ENCODE results near the gene TMCO4.

TMCO4 gene

DNA sequence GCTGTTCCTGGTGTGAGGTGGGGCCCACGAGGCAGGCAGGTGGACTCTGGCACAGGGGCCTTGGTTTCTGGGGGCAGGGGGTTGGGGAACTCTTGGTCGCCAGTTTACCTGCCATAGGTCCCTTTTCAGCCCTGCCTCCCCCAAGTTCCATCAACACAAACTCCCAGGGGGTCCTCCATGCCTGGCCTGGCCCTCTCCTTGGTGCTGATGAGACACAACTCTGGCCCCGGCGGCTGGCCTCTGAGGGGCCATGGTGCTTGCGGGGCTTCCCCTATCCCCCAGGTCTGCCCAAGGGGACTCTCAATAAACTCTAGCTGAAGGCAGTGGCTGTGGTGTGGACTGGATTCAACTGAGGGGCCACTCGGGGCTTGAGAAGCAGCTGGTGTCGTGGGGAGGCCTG is 119.1 kb downstream of the TMCO4 start:
- DNase-seq: no peak

DNA sequence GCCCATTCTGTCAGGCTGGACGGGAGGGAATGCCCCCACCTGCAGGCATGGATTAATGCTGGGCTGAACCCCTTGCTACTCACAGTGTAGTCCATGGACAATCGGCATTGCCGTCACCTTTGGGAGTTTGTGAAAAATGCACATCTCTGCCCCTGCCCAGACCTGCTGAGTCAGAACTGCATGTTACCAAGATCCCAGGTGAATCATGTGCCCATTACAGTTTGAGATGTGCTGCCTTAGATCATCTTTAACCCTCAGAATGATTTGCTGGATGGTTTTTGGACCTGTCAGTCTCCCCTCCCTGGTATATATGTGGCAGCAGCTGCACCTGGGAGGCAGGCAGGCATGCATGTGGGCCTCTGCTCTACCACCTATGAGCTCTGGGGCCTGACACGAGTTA is 120.0 kb downstream of the TMCO4 start:
- DNase-seq: no peak

DNA sequence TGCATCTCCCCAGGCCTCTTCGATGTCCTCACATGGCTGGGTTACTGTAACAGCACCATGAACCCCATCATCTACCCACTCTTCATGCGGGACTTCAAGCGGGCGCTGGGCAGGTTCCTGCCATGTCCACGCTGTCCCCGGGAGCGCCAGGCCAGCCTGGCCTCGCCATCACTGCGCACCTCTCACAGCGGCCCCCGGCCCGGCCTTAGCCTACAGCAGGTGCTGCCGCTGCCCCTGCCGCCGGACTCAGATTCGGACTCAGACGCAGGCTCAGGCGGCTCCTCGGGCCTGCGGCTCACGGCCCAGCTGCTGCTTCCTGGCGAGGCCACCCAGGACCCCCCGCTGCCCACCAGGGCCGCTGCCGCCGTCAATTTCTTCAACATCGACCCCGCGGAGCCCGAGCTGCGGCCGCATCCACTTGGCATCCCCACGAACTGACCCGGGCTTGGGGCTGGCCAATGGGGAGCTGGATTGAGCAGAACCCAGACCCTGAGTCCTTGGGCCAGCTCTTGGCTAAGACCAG is 120.7 kb downstream of the TMCO4 start:
- DNase-seq: no peak

DNA sequence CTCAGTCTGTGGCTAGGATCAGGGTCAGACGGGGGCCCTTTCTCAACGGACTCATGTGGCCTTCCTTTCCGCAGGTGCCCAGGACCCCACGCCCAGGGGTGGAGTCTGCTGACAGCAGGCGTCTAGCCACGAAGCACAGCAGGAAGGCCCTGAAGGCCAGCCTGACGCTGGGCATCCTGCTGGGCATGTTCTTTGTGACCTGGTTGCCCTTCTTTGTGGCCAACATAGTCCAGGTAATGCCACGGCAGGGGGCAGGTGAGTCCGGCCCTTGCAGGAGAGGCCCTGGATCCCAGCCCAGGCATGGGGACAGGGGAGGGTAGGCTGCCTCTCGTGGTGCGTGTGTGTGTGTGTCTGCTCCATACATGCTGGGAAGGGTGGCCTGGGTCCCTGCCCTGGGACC is 121.2 kb downstream of the TMCO4 start:
- no peak for DNase-seq

DNA sequence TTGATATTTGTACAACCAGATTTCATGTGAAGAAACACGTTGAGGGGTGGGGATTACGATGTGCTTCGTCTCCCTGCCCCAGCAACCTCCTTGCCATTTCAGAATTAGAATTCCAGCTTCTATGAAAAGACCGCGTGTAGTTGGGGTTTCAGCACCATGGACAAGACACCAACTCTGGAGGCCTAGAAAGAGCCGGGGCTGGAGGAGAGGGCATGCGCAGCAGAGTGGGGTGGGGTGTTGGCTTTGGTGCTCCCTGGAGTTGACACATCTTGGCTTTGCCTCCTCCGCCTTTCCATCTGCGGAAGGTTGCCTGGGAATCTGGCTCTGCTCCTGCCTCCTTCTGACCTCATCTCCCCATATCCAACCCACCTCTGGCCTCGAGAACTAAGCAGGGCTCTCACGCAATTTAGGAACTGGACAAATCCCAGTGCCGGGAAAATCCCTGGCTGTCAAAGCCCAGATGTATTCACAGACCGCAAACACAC is 123.2 kb downstream of the TMCO4 start:
- DNase-seq: peak; percentile 41

- no peak for DNase-seq
These were observed 123.9 kb downstream of the TMCO4 start for GRCh38 chr1:19675797-19676196.

GRCh38 chr1:19672237-19672636 is 127.5 kb downstream of the TMCO4 start:
- no peak for DNase-seq

DNA sequence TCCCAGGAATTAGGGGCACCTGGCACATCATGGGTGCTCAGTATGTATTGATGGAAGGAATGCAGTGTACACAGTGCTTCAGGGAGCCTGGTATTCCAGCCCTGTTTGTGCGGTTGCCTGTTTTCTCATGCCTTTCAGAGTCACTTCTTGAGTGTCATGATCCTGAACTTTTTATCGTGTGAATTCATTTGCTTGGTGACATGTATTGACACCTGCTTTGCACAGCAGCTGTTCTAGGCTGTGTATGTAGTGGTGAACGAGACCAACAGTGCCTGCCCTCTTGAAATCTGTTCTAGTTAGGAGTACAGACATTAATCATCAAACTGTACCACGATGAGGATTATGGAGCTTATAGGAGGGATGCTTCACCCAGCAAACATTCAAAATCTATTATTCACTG is 128.9 kb downstream of the TMCO4 start:
- DNase-seq: no peak

GRCh38 chr1:19668888-19669287 is 130.8 kb downstream of the TMCO4 start:
- no peak for DNase-seq

DNA sequence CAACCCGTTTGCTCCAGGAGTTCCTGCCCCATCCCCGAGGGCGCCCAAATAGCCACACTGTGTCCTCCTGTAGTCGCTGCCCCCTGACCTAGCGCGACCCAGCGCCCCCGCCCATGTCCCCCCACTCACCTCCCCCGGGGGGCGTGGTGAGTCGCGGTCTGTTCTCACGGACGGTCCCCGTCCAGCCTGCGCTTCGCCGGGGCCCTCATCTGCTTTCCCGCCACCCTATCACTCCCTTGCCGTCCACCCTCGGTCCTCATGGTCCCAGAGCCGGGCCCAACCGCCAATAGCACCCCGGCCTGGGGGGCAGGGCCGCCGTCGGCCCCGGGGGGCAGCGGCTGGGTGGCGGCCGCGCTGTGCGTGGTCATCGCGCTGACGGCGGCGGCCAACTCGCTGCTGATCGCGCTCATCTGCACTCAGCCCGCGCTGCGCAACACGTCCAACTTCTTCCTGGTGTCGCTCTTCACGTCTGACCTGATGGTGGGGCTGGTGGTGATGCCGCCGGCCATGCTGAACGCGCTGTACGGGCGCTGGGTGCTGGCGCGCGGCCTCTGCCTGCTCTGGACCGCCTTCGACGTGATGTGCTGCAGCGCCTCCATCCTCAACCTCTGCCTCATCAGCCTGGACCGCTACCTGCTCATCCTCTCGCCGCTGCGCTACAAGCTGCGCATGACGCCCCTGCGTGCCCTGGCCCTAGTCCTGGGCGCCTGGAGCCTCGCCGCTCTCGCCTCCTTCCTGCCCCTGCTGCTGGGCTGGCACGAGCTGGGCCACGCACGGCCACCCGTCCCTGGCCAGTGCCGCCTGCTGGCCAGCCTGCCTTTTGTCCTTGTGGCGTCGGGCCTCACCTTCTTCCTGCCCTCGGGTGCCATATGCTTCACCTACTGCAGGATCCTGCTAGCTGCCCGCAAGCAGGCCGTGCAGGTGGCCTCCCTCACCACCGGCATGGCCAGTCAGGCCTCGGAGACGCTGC is 133.9 kb downstream of the TMCO4 start:
- DNase-seq: no peak

DNA sequence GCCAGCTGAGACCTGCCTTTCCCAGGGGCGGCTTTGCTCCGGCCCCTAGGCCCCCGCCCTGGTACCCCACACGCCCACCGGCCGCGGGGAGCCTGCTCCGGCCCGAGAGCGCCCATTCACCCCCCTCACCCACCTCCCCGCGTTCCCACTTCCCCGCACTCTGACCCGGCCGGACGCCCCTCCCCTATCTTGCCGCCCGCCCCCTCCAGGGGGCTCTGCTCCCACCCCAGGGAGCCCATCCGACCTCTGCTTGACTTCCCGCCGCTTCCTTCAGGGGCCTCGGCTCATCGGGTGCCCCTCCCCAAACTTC is 134.6 kb downstream of the TMCO4 start:
- no peak for DNase-seq

- peak; percentile 51 for DNase-seq
These were observed 135.1 kb downstream of the TMCO4 start, which contains the start of gene HTR6 for GRCh38 chr1:19664453-19665185. Gene HTR6 (plus strand): TSS chr1:19664875. CDS start chr1:19665754, 879 bp downstream.

DNA sequence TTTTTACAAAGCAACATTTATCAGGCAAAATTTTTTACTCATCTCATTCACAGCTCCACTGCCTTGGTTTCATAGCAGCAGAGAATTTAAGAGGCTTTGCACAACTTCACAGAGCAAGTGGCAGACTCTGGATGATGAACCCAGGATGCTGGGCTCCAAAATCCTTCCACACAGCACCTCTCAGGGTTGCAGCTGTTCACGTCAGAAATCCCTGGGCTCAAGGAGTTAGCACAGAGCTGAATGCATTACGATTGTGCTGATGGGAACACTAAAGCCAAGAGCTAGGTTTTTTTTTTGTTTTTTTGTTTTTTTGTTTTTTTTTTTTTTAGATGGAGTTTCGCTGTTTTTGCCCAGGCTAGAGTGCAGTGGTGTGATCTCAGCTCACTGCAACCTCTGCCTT is 137.4 kb downstream of the TMCO4 start:
- DNase-seq: no peak

DNA sequence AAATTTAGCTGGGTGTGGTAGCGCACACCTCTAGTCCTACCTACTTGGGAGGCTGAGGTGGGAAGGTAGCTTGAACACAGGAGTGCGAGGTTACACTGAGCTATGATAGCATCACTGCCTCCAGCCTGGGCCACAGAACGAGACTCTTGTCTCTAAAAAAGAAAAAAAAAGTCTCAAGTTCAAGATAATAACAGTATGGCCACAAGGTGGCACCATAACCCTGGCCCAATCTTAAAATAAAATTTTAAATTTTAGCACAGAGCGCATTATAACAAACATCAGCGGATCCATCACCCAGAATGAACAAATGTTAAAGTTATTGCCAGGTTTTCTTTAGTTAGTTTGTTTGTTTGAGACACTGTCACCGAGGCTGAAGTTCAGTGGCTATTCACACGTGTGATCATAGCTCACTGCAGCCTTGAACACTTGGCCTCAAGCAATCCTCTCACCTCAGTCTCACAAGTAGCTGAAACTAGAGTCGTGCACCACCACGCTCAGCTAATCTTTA is 137.9 kb downstream of the TMCO4 start:
- DNase-seq: peak; percentile 64

- no peak for DNase-seq
These were observed 141.5 kb downstream of the TMCO4 start for GRCh38 chr1:19658186-19658585.

DNA sequence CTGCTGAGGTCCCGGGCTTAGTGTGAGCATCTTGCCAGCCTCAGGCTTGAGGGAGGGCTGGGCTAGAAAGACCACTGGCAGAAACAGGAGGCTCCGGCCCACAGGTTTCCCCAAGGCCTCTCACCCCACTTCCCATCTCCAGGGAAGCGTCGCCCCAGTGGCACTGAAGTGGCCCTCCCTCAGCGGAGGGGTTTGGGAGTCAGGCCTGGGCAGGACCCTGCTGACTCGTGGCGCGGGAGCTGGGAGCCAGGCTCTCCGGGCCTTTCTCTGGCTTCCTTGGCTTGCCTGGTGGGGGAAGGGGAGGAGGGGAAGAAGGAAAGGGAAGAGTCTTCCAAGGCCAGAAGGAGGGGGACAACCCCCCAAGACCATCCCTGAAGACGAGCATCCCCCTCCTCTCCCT is 142.2 kb downstream of the TMCO4 start:
- DNase-seq: no peak

GRCh38 chr1:19656780-19657466 is 142.8 kb downstream of the TMCO4 start:
- DNase-seq: no peak

DNA sequence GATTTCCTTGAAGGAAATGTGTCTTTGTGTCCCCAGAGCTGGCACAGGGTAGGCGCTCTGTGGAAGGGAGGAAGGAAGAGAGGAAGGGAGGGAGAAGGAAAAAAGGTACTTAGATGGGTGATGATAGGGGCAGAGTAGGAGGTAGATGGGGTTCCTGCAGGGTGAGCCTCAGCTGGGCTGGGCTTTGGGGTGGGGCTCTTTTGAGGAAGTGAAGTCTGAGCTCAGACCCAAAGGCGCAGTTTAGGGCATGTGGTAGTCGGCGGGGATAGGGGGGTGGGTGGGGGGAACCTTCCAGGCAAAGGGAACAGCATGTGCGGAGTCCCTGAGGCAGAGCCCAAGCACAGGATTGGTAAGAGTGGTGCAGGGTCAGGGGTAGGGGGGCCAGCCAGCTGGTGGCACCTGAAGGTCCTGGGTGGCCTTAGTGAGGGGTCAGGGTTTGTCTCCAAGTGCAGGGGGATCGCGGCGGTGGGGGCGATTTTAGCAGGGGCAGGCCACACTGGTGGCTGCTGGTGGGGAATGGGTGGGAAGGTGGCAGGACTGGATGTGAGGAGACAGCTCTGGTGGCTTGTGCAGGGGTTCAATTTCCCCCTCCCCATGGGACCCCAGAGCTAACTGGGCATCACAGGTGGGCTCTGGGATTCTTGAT is 143.5 kb downstream of the TMCO4 start:
- DNase-seq: no peak

DNA sequence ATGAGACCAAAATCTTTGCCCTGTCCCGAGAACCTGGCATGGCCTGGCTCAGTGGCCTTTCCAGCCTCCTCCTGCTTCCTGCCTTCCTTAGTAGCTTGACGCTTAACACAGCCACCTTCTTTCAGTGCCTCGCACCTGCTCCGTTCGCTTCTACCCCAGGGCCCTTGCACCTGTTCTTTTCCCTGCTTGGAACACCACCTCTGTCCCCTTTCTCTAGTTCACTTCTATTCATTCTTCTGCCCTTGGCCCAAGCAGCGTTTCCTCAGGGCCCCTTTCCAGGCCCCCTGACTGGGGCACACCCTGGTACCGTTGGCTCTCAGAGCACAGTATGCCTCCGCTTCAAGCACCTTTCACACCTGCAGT is 144.0 kb downstream of the TMCO4 start:
- DNase-seq: no peak

DNA sequence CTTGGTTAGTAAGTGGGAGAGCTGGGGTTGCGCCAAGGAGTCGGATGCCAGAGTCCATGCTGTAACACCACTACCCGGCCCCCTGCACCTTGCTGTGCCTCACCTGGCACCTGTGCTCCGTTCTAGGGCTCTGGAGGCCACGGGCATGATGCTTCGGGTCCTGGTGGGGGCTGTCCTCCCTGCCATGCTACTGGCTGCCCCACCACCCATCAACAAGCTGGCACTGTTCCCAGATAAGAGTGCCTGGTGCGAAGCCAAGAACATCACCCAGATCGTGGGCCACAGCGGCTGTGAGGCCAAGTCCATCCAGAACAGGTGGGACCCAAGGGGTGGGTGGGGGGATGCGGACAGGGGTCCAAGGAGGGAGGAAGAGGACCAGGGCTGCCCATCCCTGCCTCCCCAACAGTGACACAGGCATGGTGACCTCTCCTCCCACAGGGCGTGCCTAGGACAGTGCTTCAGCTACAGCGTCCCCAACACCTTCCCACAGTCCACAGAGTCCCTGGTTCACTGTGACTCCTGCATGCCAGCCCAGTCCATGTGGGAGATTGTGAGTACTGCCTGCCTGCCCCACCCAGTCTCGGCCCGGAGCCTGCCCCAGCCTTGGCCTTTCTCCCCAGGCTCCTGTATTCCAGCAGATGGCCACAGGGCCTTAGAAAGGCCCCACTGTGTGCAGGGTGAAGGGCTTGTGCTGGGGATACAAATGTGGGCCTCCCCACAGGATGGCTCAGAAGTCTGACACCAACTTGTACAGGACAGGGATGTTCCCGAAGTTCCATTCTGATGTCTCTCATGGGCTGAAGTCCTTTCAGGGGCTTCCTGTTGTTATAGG is 144.6 kb downstream of the TMCO4 start:
- DNase-seq: no peak

- no peak for DNase-seq
These were observed 145.3 kb downstream of the TMCO4 start for GRCh38 chr1:19654386-19654785.
